ENCODE data around the gene BCO2.

The BCO2 gene

DNA sequence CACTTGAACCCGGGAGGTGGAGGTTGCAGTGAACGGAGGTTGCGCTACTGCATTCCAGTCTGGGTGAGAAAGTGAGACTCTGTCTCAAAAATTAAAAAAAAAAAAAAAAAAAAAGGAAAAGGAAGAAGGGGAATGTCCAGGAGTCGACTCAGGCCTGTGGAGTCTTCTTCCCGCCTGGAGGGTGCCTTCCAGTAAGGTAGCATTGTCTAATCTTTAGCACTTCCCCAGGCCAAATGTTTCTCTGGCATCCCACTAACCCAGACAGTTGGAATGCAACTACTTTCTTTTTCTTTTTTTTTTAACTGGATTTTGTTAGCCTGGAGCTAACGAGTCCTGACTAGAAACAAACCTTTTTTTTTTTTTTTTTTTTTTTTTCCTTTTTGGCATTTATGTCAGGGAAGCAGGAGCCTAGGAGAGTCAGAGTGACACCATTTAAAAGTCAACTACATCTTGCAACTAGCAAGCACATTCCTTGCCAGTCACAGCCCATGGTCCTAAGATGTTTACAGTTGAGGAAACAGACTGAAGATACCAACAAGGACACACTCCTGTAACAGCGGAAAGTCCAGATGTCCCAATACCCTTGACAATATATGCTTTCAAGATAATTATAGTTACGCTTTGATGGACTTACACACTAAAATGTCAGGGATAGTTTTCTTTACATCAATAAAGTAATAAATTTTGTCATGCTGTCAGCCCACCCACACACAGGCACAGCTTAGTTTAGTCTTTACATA lies 74.7 kb downstream of the BCO2 start:
- DNase-seq (ENCODE audit: low spot score) = no peak

DNA sequence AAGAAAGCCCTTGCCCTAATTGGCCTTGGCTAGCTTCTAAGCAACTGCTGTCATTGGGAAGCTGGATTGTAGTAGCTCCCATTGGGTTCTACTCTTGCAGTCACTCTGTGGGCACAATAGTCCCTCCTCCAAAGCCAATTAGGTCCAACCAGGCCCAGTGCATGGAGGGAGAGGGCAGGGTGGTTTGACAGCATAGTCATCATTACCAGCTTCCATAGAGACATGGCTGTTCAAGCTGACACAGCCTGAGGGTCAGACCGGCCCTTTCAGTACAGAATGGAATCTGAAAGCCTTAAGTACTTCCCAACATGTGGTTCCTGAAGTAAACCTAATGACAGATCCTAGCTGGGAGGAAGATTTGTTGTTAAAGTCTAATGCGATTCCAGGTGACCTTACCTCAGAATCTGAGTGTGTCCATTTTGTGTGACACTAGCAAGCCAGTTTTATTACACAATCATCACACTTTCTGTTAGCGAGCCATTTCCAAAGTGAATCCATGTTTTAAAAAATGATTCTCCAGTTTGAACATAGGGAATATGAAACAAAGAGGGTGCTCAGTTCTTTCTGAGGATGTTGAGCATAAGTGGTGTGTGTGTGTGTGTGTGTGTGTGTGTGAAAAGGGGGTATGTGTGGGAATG lies 78.4 kb downstream of the BCO2 start:
- DNase-seq (ENCODE audit: low spot score) = no peak

DNA sequence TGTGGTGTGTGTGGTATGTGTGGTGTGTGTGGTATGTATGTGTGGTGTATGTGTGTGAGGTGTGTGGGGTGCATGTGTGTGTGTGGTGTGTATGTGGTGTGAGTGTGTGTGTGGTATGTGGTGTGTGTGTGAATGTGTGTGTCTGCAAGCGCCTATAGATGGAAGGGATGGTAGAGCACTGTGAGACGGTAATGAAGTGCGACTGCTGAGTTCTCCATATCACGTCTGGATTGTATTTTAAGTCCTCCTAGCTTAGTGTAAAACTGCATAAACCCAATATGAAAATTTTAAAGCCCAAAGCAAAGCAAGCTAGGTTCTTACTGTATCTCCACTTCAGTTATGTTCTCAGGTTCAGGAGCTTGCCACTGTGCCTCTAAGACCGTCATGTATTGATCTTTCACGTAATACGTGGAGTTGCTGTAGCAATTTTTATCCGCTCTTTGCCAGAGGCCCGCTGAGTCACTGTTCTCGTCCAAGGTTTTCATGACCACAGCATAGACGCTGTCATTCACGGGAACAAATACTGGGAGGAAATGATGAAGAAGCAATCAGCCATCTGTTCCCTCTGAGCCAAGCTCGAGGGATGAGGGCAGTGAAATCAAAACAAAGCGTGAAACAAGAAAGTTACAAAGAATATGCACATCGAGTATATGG lies 79.9 kb downstream of the BCO2 start:
- DNase-seq (ENCODE audit: low spot score) = no peak

DNA sequence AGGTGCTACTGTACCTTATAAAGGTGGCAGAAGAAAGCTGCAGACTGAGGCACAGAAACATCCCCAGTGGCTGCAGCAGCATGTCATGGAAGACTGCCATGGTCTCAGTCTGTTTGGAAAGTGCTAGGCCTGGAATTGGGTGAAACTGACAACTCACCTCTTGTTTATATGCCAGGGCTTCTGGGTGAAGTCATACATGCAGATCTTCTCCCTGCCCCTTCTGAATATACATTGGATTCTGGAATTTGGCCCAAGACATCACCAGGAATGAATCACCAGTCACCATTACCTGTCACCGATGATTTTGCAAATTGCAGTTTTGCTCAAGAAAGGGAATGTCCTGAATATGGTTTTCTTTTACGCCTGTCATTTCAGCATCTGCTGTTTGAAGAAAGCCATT lies 85.2 kb downstream of the BCO2 start, which contains the start of gene PLET1:
PLET1 (minus strand) TSS at position 371 of the 400 bp plus-strand sequence; CDS start at position 100, 271 bp downstream.
- DNase-seq (ENCODE audit: low spot score) = no peak

DNA sequence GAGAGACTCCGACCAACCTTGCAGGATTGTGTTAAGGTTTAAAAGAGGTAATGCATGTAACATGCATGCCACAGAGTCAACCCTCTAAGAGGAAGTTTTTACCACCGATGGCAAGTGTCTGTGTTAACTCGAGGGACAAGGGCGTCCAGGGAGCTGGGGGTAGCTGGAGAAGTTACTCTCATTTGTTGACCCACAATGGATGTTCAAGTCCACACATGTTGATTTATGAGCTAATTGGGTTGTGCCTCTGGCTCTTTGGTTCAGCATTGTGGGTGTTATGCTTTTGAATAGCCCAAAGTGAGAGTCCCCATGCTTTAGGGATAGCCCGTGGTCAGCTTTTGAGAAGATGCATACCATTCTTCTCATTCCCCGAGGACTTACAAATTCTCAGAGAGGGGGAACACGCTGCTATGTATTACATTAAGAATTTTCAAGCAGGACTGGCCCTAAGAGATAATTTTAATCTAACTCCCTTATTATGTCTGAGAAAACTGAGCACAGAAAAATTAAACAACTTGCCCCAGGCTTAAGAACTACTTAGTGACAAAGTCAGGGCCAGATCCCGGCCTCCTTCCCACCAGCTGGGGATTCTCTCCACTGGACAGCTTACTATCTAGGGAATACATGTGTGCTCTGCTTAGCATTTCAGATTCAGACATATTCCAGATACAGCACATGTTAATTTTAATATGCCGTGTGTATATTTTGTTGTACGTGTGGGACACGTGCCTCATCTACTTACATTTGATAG lies 90.5 kb downstream of the BCO2 start:
- DNase-seq (ENCODE audit: low spot score) = no peak

DNA sequence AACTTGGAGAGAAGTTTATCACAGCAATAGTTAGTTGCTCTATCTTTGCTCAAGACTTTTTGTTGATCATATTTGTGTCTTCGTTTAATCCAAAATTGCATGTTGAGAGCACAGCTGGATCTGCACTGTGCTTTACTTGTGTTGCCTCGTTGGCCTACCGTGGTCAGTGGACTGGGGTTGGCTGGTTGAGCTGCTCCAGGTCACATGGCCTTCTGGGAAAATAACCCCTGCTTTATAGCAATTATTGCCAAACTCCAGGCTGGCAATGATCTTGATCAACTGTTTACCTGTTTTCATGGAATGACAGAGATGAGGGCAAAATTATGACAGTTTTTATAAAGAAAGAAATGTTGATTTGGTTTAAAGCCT lies 91.1 kb downstream of the BCO2 start:
- DNase-seq (ENCODE audit: low spot score) = no peak

DNA sequence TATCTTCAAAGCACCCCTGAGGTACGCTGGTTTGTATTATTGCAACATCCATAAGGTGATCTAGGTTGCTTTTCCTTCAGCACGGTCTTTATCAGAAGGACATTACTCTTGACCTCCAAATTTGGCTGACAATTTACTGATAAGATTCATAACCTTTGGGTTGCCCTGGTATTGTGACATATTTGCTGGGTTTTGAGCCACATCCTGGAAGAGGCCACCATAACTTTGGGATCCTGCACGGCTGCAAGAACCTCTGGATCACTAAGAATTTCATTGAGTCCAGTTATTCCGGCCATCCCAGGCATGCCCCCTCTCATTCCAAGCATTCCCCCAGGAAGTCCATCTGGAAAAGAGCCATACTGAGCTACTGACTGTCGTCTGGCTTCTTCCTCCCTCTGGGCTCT lies 91.9 kb downstream of the BCO2 start:
- no peak for DNase-seq (ENCODE audit: low spot score)

DNA sequence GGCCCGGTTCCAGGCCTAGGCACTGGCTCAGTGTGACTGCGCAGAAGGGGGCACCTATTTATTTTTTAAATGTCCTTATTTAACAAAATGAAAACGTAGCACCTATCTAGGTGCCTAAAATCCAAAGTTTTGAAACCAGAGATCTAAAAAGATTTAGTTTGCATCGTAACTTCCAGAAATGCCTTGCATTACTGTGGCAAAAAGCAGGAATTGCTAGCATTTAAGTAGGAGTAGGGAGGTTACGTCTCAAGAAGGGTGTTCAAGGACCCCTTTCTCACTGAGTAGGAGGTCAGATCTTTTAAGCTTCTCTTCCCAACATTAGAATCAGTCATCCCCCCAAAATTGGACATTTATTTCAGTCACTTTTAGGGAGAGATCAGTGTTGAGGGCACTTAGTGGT lies 93.1 kb downstream of the BCO2 start:
- no peak for DNase-seq (ENCODE audit: low spot score)
